Measurements from ENCODE around the gene DNAH14.
"Not testable (repeated sequence)": the region's sequence is repeated elsewhere in the genome, so short reads cannot be mapped to it uniquely, and the experiment has no call there.

DNA sequence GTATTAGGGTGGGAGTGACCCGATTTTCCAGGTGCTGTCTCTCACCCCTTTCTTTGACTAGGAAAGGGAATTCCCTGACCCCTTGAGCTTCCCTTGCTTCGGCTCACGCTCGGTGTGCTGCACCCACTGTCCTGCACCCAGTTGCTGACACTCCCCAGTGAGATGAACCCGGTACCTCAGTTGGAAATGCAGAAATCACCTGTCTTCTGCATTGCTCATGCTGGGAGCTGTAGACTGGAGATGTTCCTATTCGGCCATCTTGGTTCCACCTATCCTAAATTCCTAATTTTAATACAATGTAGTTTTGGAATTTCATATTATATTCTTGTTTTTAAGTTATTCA lies 16.8 kb downstream of the DNAH14 start:
- TF ChIP-seq, protein P1, sequence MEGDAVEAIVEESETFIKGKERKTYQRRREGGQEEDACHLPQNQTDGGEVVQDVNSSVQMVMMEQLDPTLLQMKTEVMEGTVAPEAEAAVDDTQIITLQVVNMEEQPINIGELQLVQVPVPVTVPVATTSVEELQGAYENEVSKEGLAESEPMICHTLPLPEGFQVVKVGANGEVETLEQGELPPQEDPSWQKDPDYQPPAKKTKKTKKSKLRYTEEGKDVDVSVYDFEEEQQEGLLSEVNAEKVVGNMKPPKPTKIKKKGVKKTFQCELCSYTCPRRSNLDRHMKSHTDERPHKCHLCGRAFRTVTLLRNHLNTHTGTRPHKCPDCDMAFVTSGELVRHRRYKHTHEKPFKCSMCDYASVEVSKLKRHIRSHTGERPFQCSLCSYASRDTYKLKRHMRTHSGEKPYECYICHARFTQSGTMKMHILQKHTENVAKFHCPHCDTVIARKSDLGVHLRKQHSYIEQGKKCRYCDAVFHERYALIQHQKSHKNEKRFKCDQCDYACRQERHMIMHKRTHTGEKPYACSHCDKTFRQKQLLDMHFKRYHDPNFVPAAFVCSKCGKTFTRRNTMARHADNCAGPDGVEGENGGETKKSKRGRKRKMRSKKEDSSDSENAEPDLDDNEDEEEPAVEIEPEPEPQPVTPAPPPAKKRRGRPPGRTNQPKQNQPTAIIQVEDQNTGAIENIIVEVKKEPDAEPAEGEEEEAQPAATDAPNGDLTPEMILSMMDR (IDR thresholded peaks at IDR 0.05) = not testable (repeated sequence)
- not testable (repeated sequence) for TF ChIP-seq POLR2A (IDR thresholded peaks at IDR 0.05); EP300 (IDR thresholded peaks at IDR 0.05; ENCODE audit: low read depth); POLR2AphosphoS5 (IDR thresholded peaks at IDR 0.05)
